Mesenteric fat pad (tissue), 1 donor: ENCODE data around the gene EVI5L. TPM values are rescaled to one million over a fixed set of nuclear protein-coding genes. Genes with fewer than 3 reads are reported as not detected.

ENCODE experiments used
- DNase-seq: peaks from one replicate; pipeline ENCODE4 v3.0.0-alpha.2; 2020; ENCODE audit warnings: low spot score
- total RNA-seq: library from RNA; stranded (reverse); fragmentation: NEBNext Ultra II Directional; extraction: Animal tissue kit (Norgen Biotek cat#: 25700); gene quantifications from one replicate; pipeline ENCODE4 v1.2.1, GENCODE V29; 2021
- donor health status: DM: yes; HTN: yes; CAD: no.

The EVI5L gene
- total RNA-seq, 1 donor from 2014 or later = 15.4 TPM

DNA sequence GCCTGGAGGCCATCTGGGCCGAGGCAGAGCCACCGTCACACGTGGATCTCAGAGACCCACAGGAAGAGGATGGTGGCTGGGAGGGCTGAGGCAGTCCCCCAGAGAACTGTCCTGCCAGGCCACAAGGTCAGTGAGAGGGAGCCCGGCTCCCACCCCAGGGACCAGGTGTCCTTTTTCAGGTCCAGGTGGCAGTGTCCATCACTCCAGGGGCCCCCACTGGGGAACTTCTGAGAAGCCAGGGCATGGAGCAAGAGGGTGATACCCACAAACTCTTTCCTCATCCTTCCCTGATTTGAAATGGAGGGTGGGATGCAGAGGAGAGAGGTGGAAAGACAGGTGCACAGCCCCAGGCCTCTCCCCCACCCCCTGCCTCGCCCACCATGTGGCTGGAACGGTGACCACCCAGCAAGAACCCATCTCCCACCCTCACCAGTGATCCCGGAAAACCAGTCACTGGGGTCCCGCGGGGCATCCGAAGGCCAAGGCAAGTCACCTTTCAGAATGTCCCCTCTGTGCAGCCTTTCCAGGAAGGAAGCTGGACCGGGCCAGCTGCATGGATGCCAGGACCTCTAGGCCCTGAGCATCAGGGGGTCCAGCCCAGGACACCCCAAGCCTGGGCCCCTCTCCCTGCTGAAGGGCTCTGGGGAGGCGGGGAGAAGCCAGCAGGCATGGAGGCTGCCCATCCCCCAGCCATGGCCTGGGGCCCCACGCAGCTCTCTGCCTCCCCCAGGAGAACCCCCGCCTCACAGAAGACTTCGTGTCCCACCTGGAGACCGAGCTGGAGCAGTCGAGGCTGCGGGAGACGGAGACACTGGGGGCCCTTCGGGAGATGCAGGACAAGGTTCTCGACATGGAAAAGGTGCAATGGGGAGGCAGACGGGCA lies 30.1 kb downstream of the EVI5L start:
- no peak for DNase-seq

DNA sequence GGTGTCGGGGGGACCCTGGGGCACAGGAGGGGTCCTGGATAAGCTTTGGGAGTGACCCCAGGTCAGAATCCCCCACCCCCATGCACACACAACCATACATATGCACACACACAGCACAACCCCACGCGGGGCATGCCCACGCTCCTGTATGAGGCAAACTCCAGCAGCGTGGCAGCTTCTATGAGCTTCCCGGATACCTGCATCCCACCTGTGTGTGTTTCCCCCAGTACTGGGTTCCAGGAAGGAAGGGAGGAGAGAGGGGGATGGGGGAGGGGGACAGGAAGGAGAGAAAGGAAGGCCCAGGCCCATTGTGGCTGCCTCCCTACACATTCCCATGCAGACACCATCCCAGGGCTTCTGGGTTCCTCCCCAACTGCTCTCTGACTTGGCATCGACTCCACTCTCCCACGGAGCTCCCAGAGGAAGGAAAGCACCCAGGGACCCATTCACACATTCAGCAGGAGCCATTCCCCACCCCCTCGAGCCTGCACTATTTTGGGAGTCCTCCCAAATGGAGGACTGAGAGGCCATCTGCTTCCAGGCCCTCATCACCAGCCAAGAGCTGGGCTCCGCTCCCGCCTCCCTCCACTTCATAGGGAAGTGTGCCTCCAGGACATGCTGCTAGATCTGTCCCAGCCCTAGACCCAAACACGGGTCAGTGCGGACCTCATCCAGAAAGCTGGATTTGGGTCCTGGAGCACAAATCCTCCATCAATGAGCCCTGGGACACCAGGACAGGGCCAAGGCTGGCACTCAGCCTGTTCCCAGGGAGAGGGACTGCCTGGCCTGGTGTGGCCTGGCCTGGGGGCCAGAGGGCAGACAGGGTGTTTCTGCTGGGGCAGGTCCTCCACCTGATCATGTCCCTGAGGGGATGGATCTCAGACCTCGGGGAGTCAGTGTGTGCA lies 30.9 kb downstream of the EVI5L start:
- no peak for DNase-seq

DNA sequence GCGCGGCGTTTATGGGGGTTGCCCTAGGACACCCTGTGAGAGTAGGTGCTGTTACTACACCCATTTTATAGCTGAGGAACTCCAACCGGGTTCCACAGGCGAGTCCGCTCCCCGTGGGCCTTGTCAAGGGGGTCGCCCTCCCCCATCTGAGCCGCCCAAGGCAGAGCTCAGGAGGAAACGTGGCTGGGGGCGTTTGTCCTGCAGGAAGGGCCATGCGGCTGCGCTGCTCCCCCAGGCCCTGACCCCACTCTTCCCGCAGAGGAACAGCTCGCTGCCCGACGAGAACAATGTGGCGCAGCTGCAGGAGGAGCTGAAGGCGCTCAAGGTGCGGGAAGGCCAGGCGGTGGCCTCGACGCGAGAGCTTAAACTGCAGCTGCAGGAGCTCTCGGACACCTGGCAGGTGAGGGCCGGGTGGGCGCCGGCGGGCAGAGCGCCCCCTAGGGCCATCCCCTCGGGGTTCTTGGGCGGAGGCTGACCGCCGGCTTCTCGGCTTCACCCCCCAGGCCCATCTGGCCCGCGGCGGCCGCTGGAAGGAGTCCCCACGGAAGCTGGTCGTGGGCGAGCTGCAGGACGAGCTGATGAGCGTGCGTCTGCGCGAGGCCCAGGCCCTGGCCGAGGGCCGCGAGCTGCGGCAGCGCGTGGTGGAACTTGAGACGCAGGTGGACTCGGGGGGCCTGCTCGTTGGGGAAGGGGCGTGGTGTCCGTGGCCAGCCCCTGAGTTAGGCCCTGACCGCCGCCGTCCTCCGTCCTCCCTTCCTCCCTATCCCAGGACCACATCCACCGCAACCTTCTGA lies 31.8 kb downstream of the EVI5L start:
- no peak for DNase-seq

DNA sequence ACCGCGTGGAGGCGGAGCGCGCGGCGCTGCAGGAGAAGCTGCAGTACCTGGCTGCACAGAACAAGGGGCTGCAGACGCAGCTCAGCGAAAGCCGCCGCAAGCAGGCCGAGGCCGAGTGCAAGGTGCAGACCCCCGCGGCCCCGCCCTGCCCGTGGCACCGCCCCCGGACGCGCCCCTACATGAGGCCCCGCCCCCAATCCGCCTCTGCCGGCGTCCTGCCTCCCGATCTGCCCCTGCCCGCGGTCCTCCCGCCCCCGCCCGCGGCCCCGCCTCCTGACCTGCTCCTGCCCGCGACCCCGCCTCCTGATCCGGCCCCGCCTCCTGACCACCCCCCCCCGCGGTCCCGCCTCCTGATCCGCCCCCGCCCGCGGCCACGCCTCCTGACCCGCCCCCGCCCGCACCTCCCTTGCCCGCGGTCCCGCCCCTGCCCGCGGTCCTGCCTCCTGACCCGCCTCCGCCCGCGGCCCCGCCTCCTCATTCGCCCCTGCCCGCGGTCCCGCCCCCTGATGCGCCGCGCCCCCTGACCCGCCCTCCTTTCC lies 32.5 kb downstream of the EVI5L start:
- no peak for DNase-seq

DNA sequence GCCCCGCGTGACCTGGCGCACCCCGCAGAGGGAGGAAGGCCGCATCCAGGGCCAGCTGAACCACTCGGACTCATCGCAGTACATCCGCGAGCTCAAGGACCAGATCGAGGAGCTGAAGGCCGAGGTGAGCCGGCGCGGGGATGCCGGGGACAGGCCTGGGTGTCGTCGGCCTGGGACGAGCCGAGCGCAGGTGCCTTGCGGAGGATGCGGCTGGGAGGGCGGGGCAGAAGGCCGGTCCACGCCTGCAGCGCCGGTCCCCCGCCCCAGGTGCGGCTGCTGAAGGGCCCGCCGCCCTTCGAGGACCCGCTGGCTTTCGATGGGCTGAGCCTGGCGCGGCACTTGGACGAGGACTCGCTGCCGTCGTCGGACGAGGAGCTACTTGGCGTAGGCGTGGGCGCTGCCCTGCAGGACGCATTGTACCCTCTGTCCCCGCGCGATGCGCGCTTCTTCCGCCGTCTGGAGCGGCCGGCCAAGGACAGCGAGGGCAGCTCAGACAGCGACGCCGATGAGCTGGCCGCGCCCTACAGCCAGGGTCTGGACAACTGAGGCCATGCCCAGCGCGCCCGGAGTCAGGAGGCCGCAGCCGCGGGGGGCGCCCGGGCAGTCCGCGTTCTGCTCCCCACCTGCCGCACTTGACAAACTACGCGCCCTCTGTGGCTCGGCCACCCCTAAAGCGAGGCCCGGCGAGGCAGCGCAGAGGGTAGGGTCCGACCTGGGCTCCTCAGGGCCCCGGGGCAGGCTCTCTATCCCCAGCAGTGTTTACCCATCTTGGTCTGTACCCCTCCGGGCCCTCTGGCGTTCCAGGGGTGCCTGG lies 33.3 kb downstream of the EVI5L start:
- no peak for DNase-seq

DNA sequence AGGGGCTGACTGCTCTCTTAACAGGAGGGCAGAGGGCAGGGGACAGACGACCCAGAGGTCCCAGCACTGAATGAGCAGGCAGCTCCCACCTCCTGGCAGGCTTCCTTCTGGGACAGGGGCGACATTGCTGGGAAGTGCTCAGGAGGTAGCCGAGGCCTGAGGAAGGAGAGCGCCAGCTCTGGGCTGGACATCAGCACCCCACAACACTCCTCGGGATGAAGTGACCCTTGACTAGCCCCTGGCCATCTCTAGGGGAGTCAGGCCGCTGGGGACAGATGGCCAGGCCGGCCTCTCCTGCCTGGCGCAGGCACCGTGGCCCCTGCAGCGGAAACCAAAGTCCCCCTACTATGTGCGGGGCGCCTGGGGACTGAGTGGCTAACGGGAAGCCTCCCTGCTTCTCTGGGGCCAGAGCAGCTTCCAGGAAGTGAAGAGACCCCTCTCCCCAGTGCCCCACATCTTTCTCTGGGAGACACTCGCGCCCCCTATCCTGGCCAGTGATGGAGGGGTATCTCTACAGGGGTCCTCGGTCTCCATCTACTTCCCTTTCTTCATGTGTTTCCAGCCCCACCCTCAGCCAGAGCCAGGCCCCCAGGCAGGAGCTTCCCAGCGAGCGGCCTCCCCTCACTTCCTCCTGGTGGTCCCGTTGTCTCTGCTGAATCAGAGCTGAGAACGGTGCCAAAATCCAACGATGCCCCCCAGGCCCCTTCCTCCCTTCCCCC lies 34.1 kb downstream of the EVI5L start:
- DNase-seq = no peak

DNA sequence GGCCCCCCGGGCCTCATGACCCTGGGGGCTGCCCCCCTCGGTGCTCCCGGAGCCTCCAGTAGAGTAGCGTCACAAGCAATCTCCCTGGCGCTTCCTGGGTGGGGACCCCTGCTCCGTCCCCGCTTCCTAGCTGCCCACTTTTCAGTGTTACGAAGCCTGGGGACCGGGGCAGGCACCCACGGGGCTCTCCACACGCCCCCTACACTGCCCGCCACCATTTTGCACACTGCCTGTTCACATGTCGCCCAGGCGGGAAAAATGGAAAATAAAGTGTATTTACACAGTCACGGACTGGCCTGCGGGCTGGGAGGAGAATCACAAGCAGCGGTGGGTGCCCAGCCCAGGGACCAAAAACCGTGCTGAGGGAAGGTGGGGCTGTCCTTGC lies 34.7 kb downstream of the EVI5L start:
- no peak for DNase-seq

DNA sequence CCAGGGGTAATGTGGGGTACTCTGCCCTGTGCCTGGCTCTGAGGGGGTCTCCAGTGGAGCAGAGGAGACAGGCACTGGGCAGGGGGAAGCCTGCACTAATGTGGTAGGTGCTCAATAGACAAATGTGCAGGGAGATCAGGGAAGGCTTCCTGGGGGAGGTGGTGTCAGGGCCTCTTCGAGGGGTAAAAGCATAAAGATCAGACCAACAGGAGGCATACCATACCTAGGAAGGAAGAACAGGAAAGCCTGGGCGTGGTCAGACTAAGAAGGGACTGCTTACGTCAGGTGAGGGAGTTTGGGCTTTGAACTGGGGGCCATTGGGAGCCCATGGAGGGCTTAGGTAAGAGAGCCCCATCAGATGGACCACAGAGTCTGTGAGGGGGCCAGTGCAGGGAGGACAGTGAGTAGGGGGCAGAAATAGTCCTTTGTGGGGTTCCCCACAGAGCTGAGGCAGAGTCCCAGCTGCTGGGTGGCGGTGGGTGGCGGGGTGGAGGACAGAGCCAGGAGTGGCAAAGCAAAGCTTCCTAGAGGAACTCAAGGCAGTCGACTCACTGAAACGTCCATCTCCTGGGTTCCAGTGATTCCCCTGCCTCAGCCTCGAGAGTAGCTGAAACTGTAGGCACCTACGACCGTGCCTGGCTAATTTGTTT lies 35.4 kb downstream of the EVI5L start:
- no peak for DNase-seq

DNA sequence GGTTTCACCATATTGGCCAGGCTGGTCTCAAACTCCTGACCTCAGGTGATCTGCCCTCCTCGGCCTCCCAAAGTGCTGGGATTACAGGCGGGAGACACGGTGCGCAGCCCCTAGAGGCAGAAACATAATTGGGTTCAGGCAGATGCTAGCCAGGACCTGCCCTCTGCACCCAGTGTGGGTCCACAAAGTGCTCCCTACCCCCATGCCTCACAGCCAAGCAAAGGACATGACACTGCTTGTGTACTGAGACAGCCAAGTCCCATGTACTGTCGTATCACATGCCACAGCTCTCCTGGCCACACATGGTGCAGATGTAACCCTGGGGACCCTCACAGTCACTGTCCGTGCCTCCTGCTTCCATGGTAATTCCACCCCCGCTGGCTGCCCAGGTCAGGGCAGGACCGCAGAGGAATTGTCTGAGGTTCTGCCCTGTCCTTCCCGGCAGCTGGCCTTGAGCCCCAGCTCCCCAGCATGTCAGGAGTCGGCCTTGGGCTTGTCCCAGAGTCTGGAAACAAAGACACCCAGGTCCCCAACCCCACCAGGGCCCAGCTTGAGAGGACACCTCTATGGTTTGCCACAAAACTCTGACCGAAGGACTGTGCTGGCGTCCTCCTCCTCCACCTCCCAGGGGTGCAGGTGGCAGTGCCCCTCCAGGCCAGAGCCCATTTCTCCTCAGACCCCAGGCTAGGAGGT lies 36.5 kb downstream of the EVI5L start:
- DNase-seq = no peak

DNA sequence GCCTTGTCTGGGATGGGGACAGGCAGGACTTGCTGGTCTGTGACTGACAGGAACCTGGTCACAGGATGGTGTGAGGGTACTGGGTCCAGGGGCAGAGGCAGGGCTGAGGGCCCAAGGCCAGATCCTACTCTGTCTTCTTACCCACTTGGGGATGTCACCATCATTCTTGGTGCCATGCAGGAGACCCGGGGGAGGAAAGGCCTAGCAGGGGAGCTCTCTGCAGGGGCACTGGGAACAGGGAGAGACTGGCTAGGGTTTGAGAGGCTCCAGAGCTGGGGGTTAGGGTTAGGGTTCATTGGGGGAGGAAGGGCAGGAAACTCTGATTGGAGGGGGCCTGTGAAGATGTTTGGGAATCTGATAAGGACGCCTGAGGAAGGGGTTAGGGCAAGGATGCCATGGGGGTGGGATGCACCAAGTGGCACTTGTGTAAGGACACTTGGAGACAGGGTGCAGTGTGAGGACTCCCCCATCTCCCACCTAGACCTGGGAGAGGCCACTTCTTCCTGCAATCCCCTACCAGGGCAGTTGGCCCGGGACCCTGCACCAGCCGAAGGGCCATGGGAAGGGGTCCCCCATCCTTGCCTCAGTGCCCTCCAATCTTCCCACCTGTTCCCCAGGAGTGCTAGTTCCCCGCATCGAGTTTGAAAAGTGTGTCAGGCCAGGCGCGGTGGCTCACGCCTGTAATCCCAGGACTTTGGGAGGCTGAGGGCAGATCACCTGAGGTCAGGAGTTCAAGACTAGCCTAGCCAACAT lies 37.2 kb downstream of the EVI5L start:
- no peak for DNase-seq

DNA sequence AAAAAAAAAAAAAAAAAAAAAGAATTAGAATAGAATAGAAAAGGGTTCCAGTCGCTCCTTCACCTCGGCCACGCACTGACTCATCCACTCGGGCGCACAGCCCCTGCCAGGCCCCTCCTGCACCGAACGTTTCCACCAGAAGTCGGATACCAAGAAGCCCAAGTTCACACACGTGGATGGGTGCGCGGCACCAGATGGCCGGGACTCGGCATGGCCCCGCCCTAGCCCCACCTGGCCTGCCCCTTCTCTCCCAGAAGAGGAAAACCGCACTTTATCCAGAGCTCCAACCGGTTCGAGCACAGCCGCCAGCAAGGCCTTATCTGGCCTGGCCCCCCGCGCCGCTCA lies 38.3 kb downstream of the EVI5L start:
- DNase-seq = no peak

DNA sequence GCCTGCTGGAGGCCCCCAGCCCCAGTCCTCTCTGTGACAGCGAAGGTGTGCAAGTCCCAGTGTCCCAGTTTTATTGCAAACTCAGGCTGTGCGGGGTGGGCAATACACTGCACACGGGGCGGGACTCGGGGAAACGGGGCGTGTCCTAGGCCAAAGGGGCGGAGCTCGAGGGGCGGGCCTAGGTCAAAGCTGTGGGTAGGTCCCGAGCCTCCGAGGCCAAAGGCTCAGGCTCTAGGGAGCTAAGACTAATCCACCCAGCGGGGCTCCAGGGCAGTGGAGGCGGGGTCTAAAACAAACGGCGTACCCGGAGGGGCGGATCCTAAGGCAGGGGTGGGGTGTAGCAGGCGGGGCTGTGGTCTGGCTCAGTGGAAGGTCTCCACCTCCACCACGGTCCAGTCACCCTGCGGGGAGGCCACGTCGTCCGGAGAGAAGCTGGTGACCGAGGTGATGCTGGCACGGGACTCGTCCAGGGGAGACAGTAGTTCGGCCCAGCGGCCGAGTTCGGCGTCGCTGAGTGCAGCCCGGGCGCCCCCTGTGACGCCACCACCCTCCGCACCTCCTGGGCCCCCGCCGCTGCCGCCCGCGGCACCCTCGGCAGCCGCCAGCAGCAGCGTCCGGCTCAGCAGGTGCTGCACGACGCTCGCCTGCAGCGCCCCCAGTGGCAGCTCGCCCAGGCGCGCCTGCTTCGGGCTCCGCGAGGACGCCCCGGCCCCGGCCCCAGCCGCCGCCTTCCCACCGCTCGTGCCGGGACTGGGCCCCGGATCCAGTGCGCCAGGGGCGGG lies 38.8 kb downstream of the EVI5L start:
- DNase-seq = no peak

DNA sequence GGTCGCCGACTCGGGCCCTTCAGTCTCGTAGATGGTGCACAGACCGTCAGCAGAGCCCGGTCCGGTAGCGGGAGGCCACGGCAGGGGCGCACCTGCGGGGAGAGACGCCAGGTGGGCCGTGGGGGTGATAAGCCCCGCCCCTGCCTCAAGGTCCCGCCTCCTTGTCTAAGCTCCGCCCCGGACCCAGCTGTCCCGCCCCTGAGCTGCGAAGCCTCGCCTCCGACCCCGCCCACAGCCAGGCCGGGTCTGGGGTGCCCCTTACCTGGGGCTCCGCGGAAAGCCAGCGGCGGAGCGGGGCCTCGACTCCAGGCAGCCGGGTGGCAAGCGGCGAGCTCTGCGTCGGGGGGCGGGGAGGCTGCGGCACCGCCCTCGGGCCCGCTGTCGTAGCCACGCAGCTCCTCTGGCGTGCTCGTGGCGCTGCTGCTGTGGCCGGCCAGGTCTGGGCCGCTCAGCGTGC lies 39.5 kb downstream of the EVI5L start:
- DNase-seq = no peak

DNA sequence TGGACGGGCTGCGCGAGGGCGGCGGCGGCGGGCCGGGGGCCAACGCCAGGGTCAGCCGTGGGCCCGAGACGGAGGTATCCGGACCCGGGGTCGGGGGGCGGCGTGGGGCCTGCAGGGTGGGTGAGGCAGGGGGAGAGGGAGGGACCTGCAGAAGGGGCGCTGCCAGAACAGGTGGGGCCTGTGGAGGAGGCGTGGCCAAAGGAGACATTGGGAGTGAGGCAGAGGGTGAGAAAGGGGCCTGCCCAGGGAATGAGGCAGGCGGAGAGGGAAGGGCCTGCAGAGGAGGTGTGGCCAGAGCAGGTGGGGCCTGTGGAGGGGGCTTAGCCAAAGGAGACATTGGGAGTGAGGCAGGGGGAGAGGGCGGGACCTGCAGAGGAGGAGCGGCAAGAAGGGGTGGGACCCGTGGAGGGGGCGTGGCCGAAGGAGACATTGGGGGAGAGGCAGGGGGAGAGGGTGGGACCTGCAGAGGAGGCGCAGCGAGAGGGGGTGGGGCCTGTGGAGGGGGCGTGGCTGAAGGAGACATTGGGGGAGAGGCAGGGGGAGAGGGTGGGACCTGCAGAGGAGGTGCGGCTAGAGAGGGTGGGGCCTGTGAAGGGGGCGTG lies 40.0 kb downstream of the EVI5L start:
- DNase-seq = no peak

DNA sequence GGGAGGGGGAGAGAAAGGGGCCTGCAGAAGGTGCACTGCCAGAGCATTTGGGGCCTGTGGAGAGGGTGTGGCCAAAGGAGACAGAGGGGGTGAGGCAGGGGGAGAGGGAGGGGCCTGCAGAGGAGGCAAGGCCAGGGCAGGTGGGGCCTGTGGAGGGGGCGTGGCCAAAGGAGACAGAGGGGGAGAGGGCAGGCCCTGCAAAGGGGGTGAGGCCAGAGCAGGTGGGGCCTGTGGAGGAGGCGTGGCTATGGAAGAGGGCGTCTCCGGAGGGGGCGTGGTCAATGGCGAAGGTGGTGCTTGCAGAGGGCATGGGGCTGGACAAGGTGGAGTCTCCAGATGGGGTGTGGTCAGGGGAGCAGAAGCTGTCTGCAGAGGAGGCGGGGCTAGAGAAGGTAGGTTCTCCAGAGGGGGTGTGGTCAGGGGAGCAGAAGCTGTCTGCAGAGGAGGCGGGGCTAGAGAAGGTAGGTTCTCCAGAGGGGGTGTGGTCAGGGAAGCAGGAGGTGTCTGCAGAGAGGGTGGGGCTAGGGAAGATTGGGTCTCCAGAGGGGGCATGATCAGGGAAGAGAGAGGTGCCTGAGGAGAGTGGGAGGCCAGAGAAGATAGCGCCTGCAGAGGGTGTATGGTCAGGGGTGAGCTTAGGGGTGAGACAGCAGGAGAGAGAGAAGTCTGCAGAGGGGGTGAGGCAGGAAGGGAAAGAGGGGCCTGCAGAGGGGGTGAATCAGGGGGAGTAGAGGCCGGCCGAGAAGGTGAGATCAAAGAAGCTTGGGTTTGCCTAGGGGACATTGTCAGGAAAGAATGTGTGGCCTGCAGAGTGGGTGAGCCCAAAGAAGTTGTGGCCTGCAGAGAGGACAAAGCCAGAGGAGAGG lies 40.8 kb downstream of the EVI5L start:
- DNase-seq = no peak
